Activated effector memory CD4-positive, alpha-beta T cell treated with anti-CD3 and anti-CD28 coated beads, Interleukin-2, amount 50 U/mL, for 16 hours (primary cell): ENCODE data around the gene SAXO2.
"Not testable (repeated sequence)": the region's sequence is repeated elsewhere in the genome, so short reads cannot be mapped to it uniquely, and the experiment has no call there.

Source experiments
- DNase-seq: peaks from one replicate; pipeline ENCODE4 v3.0.0-alpha.2; 2020

Gene SAXO2

GRCh38 chr15:82262422-82263026 lies at the start of gene SAXO2, which contains the start of gene EFL1:
Gene SAXO2 (plus strand): TSS chr15:82262818. CDS start chr15:82262880, 62 bp downstream.
Gene EFL1 (minus strand): TSS chr15:82262734. CDS start chr15:82261778, 956 bp downstream.
- DNase-seq: peak; percentile 97

GRCh38 chr15:82216092-82216491 lies 46.5 kb upstream of the SAXO2 start:
- not testable (repeated sequence) for DNase-seq

GRCh38 chr15:82221535-82221934 lies 41.1 kb upstream of the SAXO2 start:
- not testable (repeated sequence) for DNase-seq

- DNase-seq: no peak
Observed at GRCh38 chr15:82228750-82229149, 33.9 kb upstream of the SAXO2 start.

- DNase-seq: no peak
Observed at GRCh38 chr15:82231233-82231632, 31.4 kb upstream of the SAXO2 start.

- DNase-seq: no peak
Observed at GRCh38 chr15:82231842-82232241, 30.8 kb upstream of the SAXO2 start.

- not testable (repeated sequence) for DNase-seq
Observed at GRCh38 chr15:82237944-82238534, 24.6 kb upstream of the SAXO2 start.

- no peak for DNase-seq
Observed at GRCh38 chr15:82239685-82240391, 22.8 kb upstream of the SAXO2 start.

GRCh38 chr15:82241836-82242499 lies 20.6 kb upstream of the SAXO2 start:
- not testable (repeated sequence) for DNase-seq

- DNase-seq: not testable (repeated sequence)
Observed at GRCh38 chr15:82243644-82244043, 19.0 kb upstream of the SAXO2 start.

- not testable (repeated sequence) for DNase-seq
Observed at GRCh38 chr15:82245956-82246355, 16.7 kb upstream of the SAXO2 start.

- not testable (repeated sequence) for DNase-seq
Observed at GRCh38 chr15:82248261-82248660, 14.4 kb upstream of the SAXO2 start.

- peak; percentile 78 for DNase-seq
Observed at GRCh38 chr15:82261566-82262421, 824 bp upstream of the SAXO2 start.

- no peak for DNase-seq
Observed at GRCh38 chr15:82263350-82263749, 732 bp downstream of the SAXO2 start.

GRCh38 chr15:82267137-82267536 lies 4.5 kb downstream of the SAXO2 start:
- not testable (repeated sequence) for DNase-seq

GRCh38 chr15:82268454-82268853 lies 5.8 kb downstream of the SAXO2 start:
- not testable (repeated sequence) for DNase-seq

- no peak for DNase-seq
Observed at GRCh38 chr15:82272154-82272553, 9.5 kb downstream of the SAXO2 start.

- DNase-seq: no peak
Observed at GRCh38 chr15:82275410-82275809, 12.8 kb downstream of the SAXO2 start.

- not testable (repeated sequence) for DNase-seq
Observed at GRCh38 chr15:82281276-82281675, 18.7 kb downstream of the SAXO2 start.

GRCh38 chr15:82282386-82282785 lies 19.8 kb downstream of the SAXO2 start:
- DNase-seq: not testable (repeated sequence)

GRCh38 chr15:82284381-82284780 lies 21.8 kb downstream of the SAXO2 start:
- DNase-seq: not testable (repeated sequence)

- not testable (repeated sequence) for DNase-seq
Observed at GRCh38 chr15:82286475-82286874, 23.9 kb downstream of the SAXO2 start.
